GM19455 (cell line): ENCODE measurements around the gene PTPRN2.

Experiments
- ATAC-seq: cut with Tn5 transposase; IDR thresholded peaks from one replicate; pipeline ENCODE4 v1.9.1; 2021; ENCODE audit not compliant: unreplicated experiment

Gene PTPRN2

DNA sequence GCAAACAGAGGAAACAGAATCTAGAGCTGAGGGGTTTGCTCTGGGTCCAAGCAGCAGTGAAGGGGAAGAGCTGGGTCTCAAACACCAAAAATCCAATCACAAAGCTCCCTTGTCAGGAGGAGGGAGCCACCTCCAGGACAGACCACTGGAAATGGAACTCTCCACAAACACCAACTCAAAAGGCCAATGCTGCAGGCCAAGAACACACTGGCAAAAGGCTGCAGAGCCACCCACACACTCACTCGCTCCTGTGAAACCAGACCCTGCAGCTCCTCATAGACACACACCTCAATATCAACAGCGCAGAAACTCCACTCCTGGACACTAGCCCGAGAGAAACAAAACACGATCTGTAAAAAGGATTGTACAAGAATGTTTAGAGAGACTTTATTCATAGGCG, 213.5 kb downstream of the PTPRN2 start:
- no peak for ATAC-seq

DNA sequence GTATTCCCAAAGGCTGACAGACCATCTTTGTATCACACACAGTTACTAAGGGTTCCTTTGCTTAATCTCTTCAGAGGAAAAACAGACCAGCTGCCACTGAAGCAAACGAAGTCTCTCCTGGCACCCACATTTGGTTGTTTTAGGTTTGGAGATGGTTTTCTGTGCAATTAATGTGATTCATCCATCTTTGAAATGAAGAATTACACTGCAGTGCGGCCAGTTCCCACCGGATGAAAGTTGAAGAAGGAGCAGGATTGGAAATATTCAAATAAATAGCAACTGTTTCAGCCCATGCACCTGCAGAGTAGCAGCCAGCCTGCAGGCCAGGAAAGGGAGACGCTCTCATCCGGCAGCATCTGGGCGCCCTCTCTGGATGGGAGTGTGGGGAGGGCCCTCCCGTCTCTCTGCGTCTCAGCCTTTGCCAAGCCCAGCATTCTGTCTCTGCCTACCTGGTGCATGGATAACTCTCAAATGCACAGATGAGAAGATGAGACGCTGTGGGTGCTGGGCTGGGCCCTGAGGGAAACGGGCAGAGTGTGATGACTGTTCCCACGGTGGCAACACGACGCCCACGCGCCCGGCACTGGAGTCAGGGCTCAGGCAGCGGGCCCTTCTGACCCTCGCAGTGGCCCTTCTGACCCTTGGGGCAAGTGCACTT, 214.0 kb downstream of the PTPRN2 start:
- no peak for ATAC-seq

DNA sequence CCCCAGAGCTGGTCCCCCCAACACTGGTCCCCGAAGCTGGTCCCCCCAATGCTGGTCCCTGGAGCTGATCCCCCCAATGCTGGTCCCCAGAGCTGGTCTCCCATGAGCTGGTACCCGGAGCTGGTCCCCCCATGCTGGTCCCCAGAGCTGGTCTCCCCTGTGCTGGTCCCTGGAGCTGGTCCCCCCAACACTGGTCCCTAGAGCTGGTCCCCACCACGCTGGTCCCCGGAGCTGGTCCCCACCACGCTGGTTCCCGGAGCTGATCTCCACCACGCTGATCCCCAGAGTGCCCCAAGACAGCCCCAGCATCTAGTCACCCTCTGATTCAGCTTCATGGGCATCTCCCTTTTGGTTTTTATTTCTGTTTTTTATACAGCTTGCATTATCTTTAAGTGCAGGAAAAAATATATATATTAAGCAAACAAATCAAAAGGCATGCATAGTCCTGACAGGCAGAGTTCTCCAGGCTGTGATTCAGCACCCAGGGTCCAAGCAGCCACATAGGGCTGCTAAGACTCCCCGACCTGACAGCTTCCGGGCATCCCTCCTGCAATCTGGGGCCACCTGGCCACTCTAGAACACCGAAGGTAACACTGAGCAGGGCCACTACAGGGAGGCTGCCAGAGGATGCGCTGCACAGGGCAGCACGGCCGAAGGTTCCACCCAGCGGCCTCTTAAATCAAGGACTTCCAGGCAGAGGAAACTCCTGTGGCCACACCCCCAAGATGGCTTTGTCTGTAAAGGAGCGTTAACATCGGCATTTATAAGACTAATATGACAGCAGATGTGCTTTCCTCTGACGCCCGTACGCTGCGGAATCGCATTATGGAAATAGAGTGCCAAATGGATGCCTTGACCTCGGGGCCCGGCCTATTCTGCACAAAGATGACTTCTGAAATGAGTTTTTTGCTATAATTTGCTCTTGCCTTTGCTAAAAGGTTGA, 215.0 kb downstream of the PTPRN2 start:
- no peak for ATAC-seq

DNA sequence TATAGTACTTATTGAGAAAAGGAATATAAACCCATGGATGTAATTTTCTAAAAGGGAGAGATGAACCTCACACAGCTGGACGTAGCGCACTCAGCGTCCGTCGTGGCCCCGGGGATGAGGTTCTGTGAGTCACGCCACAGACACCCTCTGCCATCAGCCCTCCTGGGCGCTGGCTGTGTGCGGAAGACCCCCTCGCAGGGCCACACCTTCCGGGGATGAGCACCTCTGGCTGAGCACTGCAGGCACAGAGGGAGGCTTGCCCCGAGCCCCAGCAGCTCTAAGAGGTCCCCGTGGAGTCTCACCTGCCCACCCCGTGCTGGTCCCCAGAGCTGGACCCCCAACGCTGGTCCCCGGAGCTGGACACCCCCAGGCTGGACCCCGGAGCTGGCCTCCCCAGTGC, 215.8 kb downstream of the PTPRN2 start:
- ATAC-seq: no peak

DNA sequence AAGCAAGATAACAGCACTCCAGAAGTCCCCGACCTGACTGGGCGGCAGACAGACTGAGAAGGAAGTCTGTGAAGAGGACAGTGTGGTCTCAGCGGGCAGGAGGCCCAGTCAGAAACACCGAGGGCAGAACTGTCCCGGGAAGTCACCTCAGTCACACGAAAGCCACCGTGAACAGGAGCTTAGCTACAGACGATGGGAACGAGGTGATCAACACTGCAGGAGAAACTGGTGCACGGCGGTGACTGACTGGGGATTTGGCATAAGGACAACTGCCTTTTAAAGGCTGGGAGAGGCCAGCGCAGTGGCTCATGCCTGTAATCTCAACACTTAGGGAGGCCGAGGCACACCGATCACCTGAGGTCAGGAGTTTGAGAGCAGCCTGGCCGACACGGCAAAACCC, 217.8 kb downstream of the PTPRN2 start:
- no peak for ATAC-seq

DNA sequence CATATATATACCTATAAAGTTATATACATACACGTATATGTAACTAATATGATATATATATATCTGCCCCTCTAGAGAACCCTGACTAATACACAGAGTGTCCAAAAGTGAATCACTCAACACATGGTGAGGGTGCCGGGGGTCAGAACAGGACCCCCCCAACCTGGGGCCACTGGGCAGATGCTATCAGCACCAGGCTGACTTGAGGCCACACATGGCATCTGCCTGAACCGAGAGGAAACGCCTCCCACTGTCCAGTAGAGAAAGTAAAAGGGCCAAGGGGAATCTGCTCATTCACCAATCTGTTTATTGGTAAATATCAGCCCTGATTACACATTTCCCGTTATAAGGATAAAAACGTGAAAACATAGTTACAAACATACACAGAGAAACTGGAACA, 218.3 kb downstream of the PTPRN2 start:
- no peak for ATAC-seq

DNA sequence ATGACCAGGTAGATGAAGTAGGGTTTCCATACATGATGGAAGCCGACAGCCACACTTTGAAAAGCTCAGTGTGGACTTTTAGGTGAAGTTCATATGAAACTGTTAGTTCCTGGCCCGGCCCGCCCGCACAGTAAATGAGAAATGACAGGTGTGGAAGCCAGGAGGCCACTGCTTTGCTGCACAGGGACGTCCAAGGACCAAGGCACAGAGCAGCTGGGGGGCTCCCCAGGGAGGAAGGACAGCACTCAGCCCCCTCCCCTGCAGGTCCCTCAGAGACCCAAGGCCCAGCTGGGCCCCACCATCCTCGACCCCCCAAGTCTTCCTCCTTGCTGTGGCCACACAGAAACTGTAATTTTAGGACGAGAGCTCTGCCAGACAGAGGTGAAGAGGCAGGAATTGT, 219.2 kb downstream of the PTPRN2 start:
- ATAC-seq: no peak

DNA sequence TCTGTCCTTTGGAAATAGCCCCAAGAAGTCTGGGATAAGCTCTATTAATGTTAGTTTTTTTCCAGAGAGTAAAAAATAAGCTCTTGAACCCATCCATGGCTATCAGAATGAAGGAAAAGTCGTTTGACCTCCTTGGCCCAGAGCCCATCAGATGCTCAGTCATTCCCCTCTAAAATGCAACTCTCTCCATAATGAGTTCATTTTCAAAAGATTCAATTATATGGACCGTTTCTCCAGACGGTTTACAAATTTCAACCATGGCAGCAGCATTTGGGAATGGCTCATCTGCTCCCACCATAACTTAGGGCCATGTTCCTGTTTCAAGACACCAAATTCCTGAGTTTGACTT, 220.0 kb downstream of the PTPRN2 start:
- ATAC-seq: no peak

DNA sequence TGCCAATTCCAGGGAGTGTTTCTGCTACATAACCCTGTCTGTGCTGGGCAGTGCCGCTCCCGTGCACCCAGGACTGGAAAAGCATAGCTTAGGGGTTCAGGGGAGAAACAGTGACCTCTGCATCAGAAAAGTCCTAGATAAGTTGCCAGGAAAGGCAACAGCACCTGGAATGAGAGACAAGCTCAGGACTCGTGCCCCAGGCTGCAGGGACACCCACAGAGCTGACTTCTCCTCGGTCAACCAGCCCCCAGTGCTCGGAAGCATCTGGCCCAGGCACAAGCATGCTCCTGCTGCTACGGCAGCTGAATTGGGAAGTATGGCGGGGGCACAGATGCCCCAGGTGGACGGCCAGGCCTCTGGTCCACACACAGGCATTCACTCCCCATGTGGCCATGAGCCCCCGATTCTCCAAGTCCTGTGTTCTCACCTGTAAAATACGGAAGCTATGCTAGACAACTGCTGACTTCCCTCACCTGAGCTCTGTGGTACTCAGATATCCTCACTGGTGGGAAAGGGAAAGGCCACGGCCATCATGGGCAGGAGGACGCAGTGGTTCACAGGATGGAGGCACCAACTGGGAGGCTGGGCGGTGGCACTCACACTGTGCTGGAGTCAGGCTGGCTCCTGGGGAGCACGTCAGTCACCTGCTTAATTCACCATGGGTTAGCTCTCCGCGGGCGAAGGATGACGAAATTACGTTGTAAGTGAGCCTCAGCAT, 220.5 kb downstream of the PTPRN2 start:
- ATAC-seq: no peak

DNA sequence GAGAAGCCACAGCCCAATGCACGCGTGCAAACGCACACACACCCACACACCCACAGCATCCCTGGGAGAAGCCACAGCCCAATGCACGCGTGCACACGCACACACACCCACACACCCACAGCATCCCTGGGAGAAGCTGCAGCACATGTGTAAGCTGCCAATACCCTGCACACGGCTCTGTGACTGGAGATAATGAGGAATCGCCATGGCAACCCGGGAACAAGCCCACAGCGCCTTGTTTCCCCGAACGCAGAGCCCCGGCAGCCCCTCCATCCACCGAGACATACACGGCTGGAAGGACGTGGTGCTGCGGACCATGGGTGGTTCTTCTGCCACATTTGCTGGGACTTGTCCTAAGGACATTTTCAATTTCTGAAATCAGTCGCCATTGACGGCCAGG, 221.3 kb downstream of the PTPRN2 start:
- no peak for ATAC-seq

DNA sequence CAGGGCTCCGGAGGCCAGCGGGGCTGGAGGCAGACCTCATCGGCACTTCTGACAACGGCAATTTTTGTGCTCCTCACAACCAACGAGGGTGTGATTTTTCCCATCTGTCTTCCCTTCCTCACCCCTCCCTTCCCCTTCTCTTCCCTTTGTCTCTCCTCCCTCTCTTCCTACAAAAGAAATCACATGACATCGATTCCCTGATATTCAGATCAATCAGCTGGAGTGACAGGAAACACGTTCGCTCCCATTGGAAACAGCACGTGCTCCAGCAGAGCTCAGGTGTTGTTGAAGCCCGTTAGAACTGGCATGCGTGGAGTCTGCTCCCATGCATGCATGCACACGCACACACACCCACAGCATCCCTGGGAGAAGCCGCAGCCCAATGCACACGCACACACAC, 222.4 kb downstream of the PTPRN2 start:
- ATAC-seq: no peak

DNA sequence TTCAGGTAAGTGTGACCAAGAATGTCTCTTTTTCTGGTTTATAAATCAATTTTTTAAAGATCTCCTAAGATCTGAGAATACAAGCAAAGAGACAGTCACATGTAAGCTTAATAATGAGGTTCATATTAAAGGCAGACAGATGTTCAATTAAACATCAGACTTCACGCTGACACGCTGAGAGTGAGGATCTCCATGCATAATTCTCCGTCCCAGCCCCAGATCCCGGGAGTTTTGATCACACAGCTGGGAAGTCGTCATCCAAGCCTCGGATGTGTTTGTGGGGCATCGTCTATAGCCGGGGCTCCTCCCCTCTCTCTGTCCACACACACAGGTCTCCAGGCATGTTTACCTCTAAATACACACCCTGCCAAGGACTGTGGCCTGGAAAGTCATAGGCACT, 223.2 kb downstream of the PTPRN2 start:
- no peak for ATAC-seq

DNA sequence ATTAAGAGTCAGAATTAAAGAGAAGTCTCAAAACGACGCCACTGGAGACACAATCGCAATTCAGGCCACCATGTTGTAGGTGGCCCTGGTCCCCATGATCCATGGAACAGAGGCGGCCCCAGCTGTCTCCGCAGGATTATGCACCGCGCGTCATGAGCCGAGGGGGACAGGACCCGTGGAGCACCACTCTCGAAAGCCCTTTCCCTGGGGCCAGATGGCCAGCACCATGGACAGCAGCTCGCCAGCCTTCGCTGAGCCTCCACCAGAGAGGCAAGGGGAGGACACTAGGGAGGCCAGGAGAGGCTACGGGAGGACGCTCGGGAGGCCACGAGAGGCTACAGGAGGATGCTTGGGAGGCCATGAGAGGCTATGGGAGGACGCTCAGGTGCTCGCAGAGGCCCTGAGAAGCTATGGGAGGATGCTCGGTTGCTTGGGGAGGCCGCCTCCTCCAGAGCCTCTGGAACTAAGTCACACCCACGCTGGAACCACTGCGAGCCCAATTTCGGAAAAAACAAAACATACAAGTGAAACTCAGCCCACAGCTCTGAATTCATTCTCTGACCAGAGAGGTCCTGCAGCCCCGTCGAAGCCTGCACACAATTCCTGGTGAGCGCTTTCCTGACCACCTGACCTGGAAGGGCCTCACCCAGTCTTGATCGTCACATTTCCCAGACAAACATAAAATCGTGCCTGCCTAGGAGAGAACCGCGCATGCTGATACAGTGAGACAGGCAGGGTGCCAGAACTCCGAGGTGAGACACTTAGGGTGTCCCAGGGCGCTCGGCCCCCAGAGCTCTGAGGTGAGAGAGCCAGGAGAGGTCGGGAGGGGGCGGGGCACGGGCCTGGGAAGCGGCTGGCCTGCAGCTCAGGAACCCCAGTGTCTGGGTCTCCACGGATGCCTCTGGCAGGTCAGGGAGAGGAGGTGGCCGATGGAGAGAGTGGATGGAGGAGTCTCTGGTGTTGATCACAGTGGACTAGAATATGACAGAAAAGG, 224.4 kb downstream of the PTPRN2 start:
- ATAC-seq: no peak

DNA sequence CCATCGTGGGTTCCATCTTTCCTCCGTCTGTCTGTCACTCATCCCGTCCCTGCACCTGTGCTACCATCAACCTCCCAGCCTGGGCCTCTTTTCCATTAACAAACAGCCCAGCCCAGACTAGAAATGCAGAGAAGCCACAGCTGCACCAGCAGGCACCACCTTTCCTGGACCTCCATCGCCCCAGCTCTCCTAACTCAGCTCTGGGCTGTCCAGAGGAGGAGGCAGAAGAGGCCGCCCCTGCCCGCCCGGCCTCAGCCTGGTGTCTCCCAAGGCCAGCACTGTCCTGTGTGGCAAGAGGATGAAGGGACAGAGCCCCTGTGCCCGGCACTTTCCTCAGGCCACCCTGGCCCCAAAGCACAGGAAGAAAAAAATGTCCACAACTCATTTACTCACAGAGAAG, 225.6 kb downstream of the PTPRN2 start:
- ATAC-seq: no peak

DNA sequence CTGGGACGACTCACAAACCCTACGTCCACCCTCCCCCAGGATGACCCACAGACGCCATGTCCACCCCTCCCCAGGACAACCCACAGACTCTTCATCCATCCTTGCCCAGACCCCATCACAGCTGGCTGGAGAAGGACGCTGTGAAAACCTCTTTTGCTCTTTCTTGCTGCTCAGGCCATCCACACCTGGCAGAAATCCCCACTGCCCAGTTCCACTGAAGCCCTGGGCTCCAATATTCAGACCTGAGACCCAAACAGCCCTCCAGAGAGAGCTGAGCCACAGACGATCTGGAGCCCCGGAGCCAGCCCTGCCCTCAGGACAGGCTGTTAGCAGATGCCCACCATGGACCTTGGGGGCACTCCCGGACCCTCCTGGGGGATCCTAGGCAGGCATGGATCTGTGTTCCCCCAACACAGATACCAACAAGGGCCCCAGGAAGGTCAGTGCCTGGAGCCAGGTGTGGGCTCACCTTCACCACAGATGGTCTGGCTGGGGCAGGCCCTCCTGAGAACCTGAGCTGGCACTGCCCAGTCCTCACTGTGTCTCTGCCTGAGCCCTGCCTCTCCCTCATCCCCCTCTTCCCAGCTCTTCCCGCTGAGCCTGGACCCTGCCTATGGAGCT, 226.2 kb downstream of the PTPRN2 start:
- no peak for ATAC-seq

DNA sequence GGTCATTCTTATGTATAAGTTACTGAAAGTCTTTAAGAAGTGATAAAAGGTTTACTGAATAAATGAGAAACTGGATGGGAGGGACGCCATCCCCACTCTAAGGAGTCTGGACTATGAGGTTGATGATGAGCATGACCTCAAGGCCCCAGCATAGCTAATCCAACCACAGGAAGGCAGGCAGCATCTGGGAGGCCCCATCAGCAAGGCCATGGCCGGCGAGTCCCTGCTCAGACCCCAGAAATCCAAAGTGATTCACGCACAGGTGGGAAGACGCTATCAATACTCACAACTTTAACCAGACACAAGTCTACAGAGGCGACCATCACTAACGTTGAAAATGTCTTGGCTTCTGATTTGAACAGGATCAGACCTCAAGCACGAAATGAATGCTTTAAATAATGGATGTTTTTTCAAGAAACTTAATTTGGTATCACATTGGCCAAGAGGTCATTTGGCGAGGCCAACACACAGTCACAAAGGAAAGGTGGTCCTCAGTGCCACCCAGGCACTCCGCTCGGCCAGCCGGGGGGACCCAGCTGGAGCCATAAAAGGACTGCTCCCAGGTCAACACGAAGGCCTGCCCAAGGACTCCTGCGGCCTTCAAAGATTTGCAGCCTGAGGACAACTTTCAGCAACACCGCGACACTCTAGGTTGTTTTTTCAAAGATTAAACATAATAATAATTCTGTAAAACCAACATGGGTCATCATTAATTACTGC, 228.5 kb downstream of the PTPRN2 start:
- ATAC-seq: no peak

DNA sequence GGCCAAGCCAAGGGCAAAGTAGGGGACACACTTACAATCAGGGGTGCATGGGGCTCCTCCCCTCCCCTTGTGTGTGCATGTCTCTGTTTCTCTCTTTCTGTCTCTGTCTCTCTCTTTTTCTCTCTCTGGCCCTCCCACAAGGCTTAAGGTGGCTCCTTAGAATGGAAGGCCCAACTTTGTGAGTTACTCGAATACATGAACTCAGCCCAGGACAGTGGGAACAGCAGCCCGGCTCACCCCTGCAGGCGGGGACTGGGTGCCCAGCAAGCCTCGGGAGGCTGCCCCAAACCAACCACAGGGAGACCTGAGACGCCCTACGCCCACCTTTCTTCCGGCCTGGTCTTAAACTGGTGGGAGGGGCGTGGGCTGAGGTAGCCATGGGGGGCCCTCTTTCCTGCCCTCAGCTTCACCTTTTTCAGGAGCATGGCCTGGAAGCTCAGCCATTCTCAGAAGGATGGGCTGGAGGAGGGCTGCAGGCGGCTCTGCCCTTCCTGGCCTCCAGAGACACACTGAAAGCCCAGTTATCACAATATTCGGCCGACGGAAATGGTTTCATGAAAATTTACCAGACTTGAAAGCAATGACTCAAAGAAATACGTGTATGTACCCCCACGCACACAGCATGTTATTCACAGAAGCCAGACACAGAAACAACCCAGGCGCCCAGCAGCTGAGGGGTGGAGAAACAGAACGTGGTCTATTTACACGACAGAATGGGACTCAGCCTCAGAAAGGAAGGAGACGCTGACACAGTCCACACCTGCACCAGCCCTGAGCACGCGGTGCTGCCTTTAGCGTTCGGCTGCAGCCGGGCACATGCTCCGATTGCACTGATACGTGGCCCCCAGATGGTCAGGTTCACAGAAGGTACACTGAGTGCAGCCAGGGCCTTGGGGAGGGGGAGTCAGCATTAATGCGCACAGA, 229.5 kb downstream of the PTPRN2 start:
- no peak for ATAC-seq

DNA sequence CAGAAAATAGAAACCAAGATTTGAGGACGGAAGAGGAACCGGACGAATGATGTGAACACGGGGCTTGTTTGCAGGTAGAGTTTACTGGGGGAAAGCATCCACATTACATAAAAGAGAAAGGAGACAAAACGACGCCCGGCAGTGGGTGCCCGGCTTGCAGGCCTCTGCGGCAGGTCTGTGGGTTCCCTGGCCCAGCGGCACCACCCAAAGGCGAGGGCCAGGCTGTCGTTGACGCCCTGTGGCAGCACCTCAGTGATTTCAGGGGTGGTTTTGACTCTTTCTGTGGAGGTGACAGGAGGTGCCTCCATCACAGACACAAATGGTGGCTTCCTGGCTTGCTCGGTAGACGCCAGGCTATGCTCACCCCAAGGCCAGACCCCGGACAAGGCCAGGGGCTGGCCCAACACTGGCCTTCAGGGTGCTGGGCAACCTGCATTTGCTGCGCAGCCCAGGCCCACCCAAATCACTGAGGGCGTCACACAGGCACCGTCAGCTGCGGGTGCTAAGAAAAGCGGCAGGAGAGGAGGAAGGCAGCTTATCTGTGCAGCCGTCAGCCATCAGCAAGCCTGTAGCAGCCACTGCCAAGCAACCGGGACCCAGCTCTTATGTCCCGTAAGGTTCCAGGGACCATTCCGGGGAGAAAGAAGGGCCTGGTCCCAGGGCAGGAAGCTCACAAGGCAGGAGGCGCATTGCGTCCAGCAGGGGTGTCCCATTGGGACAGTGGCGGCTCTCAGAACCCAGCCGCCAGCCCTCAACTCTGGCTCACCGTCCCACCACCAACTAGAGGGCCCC, 230.3 kb downstream of the PTPRN2 start:
- no peak for ATAC-seq
